ENCODE results near the gene SPG7.

GRCh38 chr16:89498839-89499238 lies 9.4 kb upstream of the SPG7 start:
- no peak for TF ChIP-seq JUN (IDR thresholded peaks at IDR 0.05)
- TF ChIP-seq REST (IDR thresholded peaks at IDR 0.05) = no peak
- no peak for TF ChIP-seq NPAS2 (CRISPR knock-in tag; IDR thresholded peaks at IDR 0.05; ENCODE audit: borderline replicate concordance)
- TF ChIP-seq CTCF (IDR thresholded peaks at IDR 0.05) = no peak
- no peak for TF ChIP-seq CHD2 (IDR thresholded peaks at IDR 0.05; ENCODE audit: low read length, partially characterized antibody)
- TF ChIP-seq EP300 (IDR thresholded peaks at IDR 0.05) = no peak
- TF ChIP-seq KDM5A (IDR thresholded peaks at IDR 0.05) = no peak
- no peak for TF ChIP-seq MAZ (IDR thresholded peaks at IDR 0.05; ENCODE audit: borderline replicate concordance, low read depth, low read length)
- TF ChIP-seq KDM1A (IDR thresholded peaks at IDR 0.05; ENCODE audit: low read depth) = no peak
- no peak for TF ChIP-seq RFX5 (IDR thresholded peaks at IDR 0.05)
- TF ChIP-seq ESRRA (IDR thresholded peaks at IDR 0.05; ENCODE audit: borderline replicate concordance, low read length) = no peak
- no peak for TF ChIP-seq MYC (IDR thresholded peaks at IDR 0.05; ENCODE audit: borderline replicate concordance, low read length)
- TF ChIP-seq SREBF2 (IDR thresholded peaks at IDR 0.05) = no peak
- TF ChIP-seq CEBPB (IDR thresholded peaks at IDR 0.05) = no peak
